Femur (tissue), 1 donor: Measurements from ENCODE around the gene RNF19B.
"Not testable (repeated sequence)": the region's sequence is repeated elsewhere in the genome, so short reads cannot be mapped to it uniquely, and the experiment has no call there.

ENCODE experiments used
- DNase-seq: peaks from one replicate; pipeline ENCODE4 v3.0.0-alpha.2; 2017

RNF19B gene

GRCh38 chr1:32992489-32993323 lies 28.1 kb upstream of the RNF19B start:
- peak; percentile 89 for DNase-seq

- DNase-seq = no peak
Observed at GRCh38 chr1:32991819-32992488, 27.3 kb upstream of the RNF19B start.

- DNase-seq = no peak
Observed at GRCh38 chr1:32991386-32991785, 26.8 kb upstream of the RNF19B start.

- DNase-seq = no peak
Observed at GRCh38 chr1:32990887-32991286, 26.3 kb upstream of the RNF19B start.

GRCh38 chr1:32989160-32990050 lies 24.8 kb upstream of the RNF19B start:
- DNase-seq = peak; percentile 73

- DNase-seq = no peak
Observed at GRCh38 chr1:32988665-32989064, 24.1 kb upstream of the RNF19B start.

- DNase-seq = no peak
Observed at GRCh38 chr1:32985226-32985625, 20.6 kb upstream of the RNF19B start.

- DNase-seq = peak; percentile 50
Observed at GRCh38 chr1:32984455-32985171, 20.0 kb upstream of the RNF19B start.

- DNase-seq = no peak
Observed at GRCh38 chr1:32984090-32984454, 19.5 kb upstream of the RNF19B start.

GRCh38 chr1:32983020-32983419 lies 18.4 kb upstream of the RNF19B start:
- no peak for DNase-seq

GRCh38 chr1:32981003-32981901 lies 16.6 kb upstream of the RNF19B start:
- peak; percentile 52 for DNase-seq

GRCh38 chr1:32980080-32980479 lies 15.5 kb upstream of the RNF19B start:
- DNase-seq = no peak

- DNase-seq = no peak
Observed at GRCh38 chr1:32978854-32979253, 14.2 kb upstream of the RNF19B start.

GRCh38 chr1:32977546-32978087 lies 13.0 kb upstream of the RNF19B start:
- DNase-seq = no peak

- not testable (repeated sequence) for DNase-seq
Observed at GRCh38 chr1:32975055-32975454, 10.4 kb upstream of the RNF19B start.

GRCh38 chr1:32973458-32973857 lies 8.8 kb upstream of the RNF19B start:
- DNase-seq = not testable (repeated sequence)

GRCh38 chr1:32972814-32973428 lies 8.3 kb upstream of the RNF19B start:
- DNase-seq = peak; percentile 80

- no peak for DNase-seq
Observed at GRCh38 chr1:32971576-32971975, 7.0 kb upstream of the RNF19B start.

- DNase-seq = no peak
Observed at GRCh38 chr1:32971156-32971555, 6.5 kb upstream of the RNF19B start.

GRCh38 chr1:32969566-32969965 lies 5.0 kb upstream of the RNF19B start:
- DNase-seq = no peak
